ENCODE data around the gene PER2.
A peak's percentile ranks its signal among the peaks of the same experiment; 100 is the strongest.
"Not testable (repeated sequence)": the region's sequence is repeated elsewhere in the genome, so short reads cannot be mapped to it uniquely, and the experiment has no call there.

The PER2 gene

GRCh38 chr2:238330391-238330790 lies 42.0 kb upstream of the PER2 start:
- no peak for TF ChIP-seq CTCF (conservative IDR thresholded peaks at IDR 0.05; ENCODE audit: control insufficient read depth, insufficient read depth, low read depth, low read length)
- no peak overlapping the region for H3K4me3 ChIP-seq (ENCODE audit: control insufficient read depth, low read depth, low read length)
- no peak for DNase-seq (ENCODE audit: low read depth)

GRCh38 chr2:238327751-238328150 lies 39.3 kb upstream of the PER2 start:
- DNase-seq (ENCODE audit: low read depth), result no peak
- TF ChIP-seq CTCF (conservative IDR thresholded peaks at IDR 0.05; ENCODE audit: control insufficient read depth, insufficient read depth, low read depth, low read length), result no peak
- no peak overlapping the region for H3K4me3 ChIP-seq (ENCODE audit: control insufficient read depth, low read depth, low read length)

GRCh38 chr2:238326801-238327365 lies 38.5 kb upstream of the PER2 start:
- H3K4me3 ChIP-seq (ENCODE audit: control insufficient read depth, low read depth, low read length), result no peak overlapping the region
- TF ChIP-seq CTCF (conservative IDR thresholded peaks at IDR 0.05; ENCODE audit: control insufficient read depth, insufficient read depth, low read depth, low read length), result no peak
- peak; percentile 39 for DNase-seq (ENCODE audit: low read depth)

- TF ChIP-seq CTCF (conservative IDR thresholded peaks at IDR 0.05; ENCODE audit: control insufficient read depth, insufficient read depth, low read depth, low read length), result no peak
- H3K4me3 ChIP-seq (ENCODE audit: control insufficient read depth, low read depth, low read length), result no peak overlapping the region
- DNase-seq (ENCODE audit: low read depth), result no peak
Observed at GRCh38 chr2:238325694-238326093, 37.3 kb upstream of the PER2 start.

- not testable (repeated sequence) for DNase-seq (ENCODE audit: low read depth); H3K4me3 ChIP-seq (ENCODE audit: control insufficient read depth, low read depth, low read length)
Observed at GRCh38 chr2:238324248-238324647, 35.8 kb upstream of the PER2 start.

- no peak for DNase-seq (ENCODE audit: low read depth)
- no peak for TF ChIP-seq CTCF (conservative IDR thresholded peaks at IDR 0.05; ENCODE audit: control insufficient read depth, insufficient read depth, low read depth, low read length)
- H3K4me3 ChIP-seq (ENCODE audit: control insufficient read depth, low read depth, low read length), result no peak overlapping the region
Observed at GRCh38 chr2:238322001-238322411, 33.6 kb upstream of the PER2 start.

- TF ChIP-seq CTCF (conservative IDR thresholded peaks at IDR 0.05; ENCODE audit: control insufficient read depth, insufficient read depth, low read depth, low read length), result no peak
- DNase-seq (ENCODE audit: low read depth), result no peak
- peak overlapping the region; percentile 58 for H3K4me3 ChIP-seq (ENCODE audit: control insufficient read depth, low read depth, low read length)
Observed at GRCh38 chr2:238321467-238321866, 33.1 kb upstream of the PER2 start.

All from fibroblast of mammary gland (primary cell).